ENCODE measurements around the gene RHBDL1.

RHBDL1 gene

GRCh38 chr16:648781-649589 is 26.5 kb upstream of the RHBDL1 start, which contains the start of gene WDR90:
Gene WDR90 (plus strand): TSS chr16:649365. CDS start chr16:649417, 52 bp downstream.
- peak; percentile 77; the same call in 1 of the 2 replicates for TF ChIP-seq ZBTB7A (IDR thresholded peaks at IDR 0.05; ENCODE audit: low read depth)
- peak; percentile 97 for TF ChIP-seq YY1 (IDR thresholded peaks at IDR 0.05; ENCODE audit: low read depth)
- TF ChIP-seq TAF1 (IDR thresholded peaks at IDR 0.05; ENCODE audit: low read depth): peak; percentile 71
- no peak for TF ChIP-seq FOXM1 (IDR thresholded peaks at IDR 0.05; ENCODE audit: borderline replicate concordance, low read depth)
- TF ChIP-seq CEBPB (IDR thresholded peaks at IDR 0.05): no peak
- peak; percentile 64; the same call in 1 of the 2 replicates for TF ChIP-seq CREB1 (IDR thresholded peaks at IDR 0.05; ENCODE audit: low read depth)
- TF ChIP-seq TEAD4 (IDR thresholded peaks at IDR 0.05): no peak
- TF ChIP-seq, protein P1, sequence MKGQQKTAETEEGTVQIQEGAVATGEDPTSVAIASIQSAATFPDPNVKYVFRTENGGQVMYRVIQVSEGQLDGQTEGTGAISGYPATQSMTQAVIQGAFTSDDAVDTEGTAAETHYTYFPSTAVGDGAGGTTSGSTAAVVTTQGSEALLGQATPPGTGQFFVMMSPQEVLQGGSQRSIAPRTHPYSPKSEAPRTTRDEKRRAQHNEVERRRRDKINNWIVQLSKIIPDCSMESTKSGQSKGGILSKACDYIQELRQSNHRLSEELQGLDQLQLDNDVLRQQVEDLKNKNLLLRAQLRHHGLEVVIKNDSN (IDR thresholded peaks at IDR 0.05): peak; percentile 99
- TF ChIP-seq EGR1 (IDR thresholded peaks at IDR 0.05): 0 out of 2 replicates have a peak, but pooled peaks have one; percentile 62
- TF ChIP-seq NFIC (IDR thresholded peaks at IDR 0.05): no peak
- TF ChIP-seq, protein P2, sequence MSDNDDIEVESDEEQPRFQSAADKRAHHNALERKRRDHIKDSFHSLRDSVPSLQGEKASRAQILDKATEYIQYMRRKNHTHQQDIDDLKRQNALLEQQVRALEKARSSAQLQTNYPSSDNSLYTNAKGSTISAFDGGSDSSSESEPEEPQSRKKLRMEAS (IDR thresholded peaks at IDR 0.05): peak; percentile 85

- TF ChIP-seq, protein P2 (IDR thresholded peaks at IDR 0.05): no peak
- no peak for TF ChIP-seq TCF12 (IDR thresholded peaks at IDR 0.05; ENCODE audit: low read depth)
- no peak for TF ChIP-seq NFIC (IDR thresholded peaks at IDR 0.05)
- no peak for TF ChIP-seq CEBPB (IDR thresholded peaks at IDR 0.05)
- TF ChIP-seq TEAD4 (IDR thresholded peaks at IDR 0.05): no peak
- TF ChIP-seq, protein P3, sequence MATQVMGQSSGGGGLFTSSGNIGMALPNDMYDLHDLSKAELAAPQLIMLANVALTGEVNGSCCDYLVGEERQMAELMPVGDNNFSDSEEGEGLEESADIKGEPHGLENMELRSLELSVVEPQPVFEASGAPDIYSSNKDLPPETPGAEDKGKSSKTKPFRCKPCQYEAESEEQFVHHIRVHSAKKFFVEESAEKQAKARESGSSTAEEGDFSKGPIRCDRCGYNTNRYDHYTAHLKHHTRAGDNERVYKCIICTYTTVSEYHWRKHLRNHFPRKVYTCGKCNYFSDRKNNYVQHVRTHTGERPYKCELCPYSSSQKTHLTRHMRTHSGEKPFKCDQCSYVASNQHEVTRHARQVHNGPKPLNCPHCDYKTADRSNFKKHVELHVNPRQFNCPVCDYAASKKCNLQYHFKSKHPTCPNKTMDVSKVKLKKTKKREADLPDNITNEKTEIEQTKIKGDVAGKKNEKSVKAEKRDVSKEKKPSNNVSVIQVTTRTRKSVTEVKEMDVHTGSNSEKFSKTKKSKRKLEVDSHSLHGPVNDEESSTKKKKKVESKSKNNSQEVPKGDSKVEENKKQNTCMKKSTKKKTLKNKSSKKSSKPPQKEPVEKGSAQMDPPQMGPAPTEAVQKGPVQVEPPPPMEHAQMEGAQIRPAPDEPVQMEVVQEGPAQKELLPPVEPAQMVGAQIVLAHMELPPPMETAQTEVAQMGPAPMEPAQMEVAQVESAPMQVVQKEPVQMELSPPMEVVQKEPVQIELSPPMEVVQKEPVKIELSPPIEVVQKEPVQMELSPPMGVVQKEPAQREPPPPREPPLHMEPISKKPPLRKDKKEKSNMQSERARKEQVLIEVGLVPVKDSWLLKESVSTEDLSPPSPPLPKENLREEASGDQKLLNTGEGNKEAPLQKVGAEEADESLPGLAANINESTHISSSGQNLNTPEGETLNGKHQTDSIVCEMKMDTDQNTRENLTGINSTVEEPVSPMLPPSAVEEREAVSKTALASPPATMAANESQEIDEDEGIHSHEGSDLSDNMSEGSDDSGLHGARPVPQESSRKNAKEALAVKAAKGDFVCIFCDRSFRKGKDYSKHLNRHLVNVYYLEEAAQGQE (IDR thresholded peaks at IDR 0.05; ENCODE audit: low read depth): no peak
- TF ChIP-seq RAD21 (IDR thresholded peaks at IDR 0.05; ENCODE audit: low read depth): no peak
- no peak for TF ChIP-seq ZBTB7A (IDR thresholded peaks at IDR 0.05; ENCODE audit: low read depth)
- no peak for TF ChIP-seq EGR1 (IDR thresholded peaks at IDR 0.05)
- no peak for TF ChIP-seq TAF1 (IDR thresholded peaks at IDR 0.05; ENCODE audit: low read depth)
- TF ChIP-seq YY1 (IDR thresholded peaks at IDR 0.05; ENCODE audit: low read depth): no peak
- no peak for TF ChIP-seq EP300 (IDR thresholded peaks at IDR 0.05; ENCODE audit: borderline replicate concordance)
- TF ChIP-seq FOXM1 (IDR thresholded peaks at IDR 0.05; ENCODE audit: borderline replicate concordance, low read depth): no peak
- no peak for TF ChIP-seq CREB1 (IDR thresholded peaks at IDR 0.05; ENCODE audit: low read depth)
- TF ChIP-seq, protein P1 (IDR thresholded peaks at IDR 0.05): no peak
These were observed 25.8 kb upstream of the RHBDL1 start for GRCh38 chr16:649631-650030.

- TF ChIP-seq EP300 (IDR thresholded peaks at IDR 0.05; ENCODE audit: borderline replicate concordance): no peak
- TF ChIP-seq EGR1 (IDR thresholded peaks at IDR 0.05): no peak
- TF ChIP-seq CREB1 (IDR thresholded peaks at IDR 0.05; ENCODE audit: low read depth): no peak
- TF ChIP-seq FOXM1 (IDR thresholded peaks at IDR 0.05; ENCODE audit: borderline replicate concordance, low read depth): no peak
- no peak for TF ChIP-seq TEAD4 (IDR thresholded peaks at IDR 0.05)
- no peak for TF ChIP-seq ZBTB7A (IDR thresholded peaks at IDR 0.05; ENCODE audit: low read depth)
- TF ChIP-seq, protein P3 (IDR thresholded peaks at IDR 0.05; ENCODE audit: low read depth): no peak
- TF ChIP-seq TAF1 (IDR thresholded peaks at IDR 0.05; ENCODE audit: low read depth): no peak
- no peak for TF ChIP-seq NFIC (IDR thresholded peaks at IDR 0.05)
- no peak for TF ChIP-seq YY1 (IDR thresholded peaks at IDR 0.05; ENCODE audit: low read depth)
- TF ChIP-seq TCF12 (IDR thresholded peaks at IDR 0.05; ENCODE audit: low read depth): no peak
- TF ChIP-seq, protein P2 (IDR thresholded peaks at IDR 0.05): no peak
These were observed 23.6 kb upstream of the RHBDL1 start for GRCh38 chr16:651844-652243.

GRCh38 chr16:652454-653305 is 22.8 kb upstream of the RHBDL1 start:
- TF ChIP-seq EP300 (IDR thresholded peaks at IDR 0.05; ENCODE audit: borderline replicate concordance) (no peak), EGR1 (IDR thresholded peaks at IDR 0.05) (no peak), RAD21 (IDR thresholded peaks at IDR 0.05; ENCODE audit: low read depth) (no peak), TEAD4 (IDR thresholded peaks at IDR 0.05) (no peak), FOXM1 (IDR thresholded peaks at IDR 0.05; ENCODE audit: borderline replicate concordance, low read depth) (no peak), YY1 (IDR thresholded peaks at IDR 0.05; ENCODE audit: low read depth) (no peak), TCF12 (IDR thresholded peaks at IDR 0.05; ENCODE audit: low read depth) (no peak), TAF1 (IDR thresholded peaks at IDR 0.05; ENCODE audit: low read depth) (no peak), ZBTB7A (IDR thresholded peaks at IDR 0.05; ENCODE audit: low read depth) (no peak), CREB1 (IDR thresholded peaks at IDR 0.05; ENCODE audit: low read depth) (no peak), CEBPB (IDR thresholded peaks at IDR 0.05) (no peak), NFIC (IDR thresholded peaks at IDR 0.05) (no peak)
- TF ChIP-seq, protein P2 (IDR thresholded peaks at IDR 0.05): no peak
- TF ChIP-seq, protein P1 (IDR thresholded peaks at IDR 0.05): no peak
- TF ChIP-seq, protein P3 (IDR thresholded peaks at IDR 0.05; ENCODE audit: low read depth): no peak

All from Ishikawa (cell line).